ENCODE measurements around the gene MCTP2.
"Not testable (repeated sequence)": the region's sequence is repeated elsewhere in the genome, so short reads cannot be mapped to it uniquely, and the experiment has no call there.

DNA sequence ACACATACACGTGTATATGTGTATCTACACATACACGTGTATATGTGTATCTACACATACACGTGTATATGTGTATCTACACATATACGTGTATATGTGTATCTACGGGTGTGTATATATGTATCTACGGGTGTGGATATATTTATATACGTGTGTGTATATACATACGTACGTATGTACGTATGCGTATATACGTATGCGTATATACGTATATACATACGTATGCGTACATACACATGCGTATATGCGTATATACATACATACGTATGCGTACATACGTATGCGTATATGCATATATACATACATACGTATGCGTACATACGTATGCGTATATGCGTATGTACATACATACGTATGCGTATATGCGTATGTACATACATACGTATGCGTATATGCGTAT is 11.6 kb downstream of the MCTP2 start:
- not testable (repeated sequence) for TF ChIP-seq MEF2A (IDR thresholded peaks at IDR 0.05; ENCODE audit: control insufficient read depth, low read depth, low read length); CEBPG (CRISPR knock-in tag; IDR thresholded peaks at IDR 0.05); CEBPG (tag; conservative IDR thresholded peaks at IDR 0.05 in 1 of 2, IDR thresholded peaks at IDR 0.05 in 1 of 2)

Data from K562 (cell line).